ENCODE data around the gene KIAA0232.
"Not testable (repeated sequence)": the region's sequence is repeated elsewhere in the genome, so short reads cannot be mapped to it uniquely, and the experiment has no call there.

Gene KIAA0232

GRCh38 chr4:6900956-6901355 is 118.4 kb downstream of the KIAA0232 start:
- DNase-seq (ENCODE audit: low read depth), result no peak
- TF ChIP-seq, protein P1, sequence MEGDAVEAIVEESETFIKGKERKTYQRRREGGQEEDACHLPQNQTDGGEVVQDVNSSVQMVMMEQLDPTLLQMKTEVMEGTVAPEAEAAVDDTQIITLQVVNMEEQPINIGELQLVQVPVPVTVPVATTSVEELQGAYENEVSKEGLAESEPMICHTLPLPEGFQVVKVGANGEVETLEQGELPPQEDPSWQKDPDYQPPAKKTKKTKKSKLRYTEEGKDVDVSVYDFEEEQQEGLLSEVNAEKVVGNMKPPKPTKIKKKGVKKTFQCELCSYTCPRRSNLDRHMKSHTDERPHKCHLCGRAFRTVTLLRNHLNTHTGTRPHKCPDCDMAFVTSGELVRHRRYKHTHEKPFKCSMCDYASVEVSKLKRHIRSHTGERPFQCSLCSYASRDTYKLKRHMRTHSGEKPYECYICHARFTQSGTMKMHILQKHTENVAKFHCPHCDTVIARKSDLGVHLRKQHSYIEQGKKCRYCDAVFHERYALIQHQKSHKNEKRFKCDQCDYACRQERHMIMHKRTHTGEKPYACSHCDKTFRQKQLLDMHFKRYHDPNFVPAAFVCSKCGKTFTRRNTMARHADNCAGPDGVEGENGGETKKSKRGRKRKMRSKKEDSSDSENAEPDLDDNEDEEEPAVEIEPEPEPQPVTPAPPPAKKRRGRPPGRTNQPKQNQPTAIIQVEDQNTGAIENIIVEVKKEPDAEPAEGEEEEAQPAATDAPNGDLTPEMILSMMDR (IDR thresholded peaks at IDR 0.05; ENCODE audit: low read depth, low read length), result no peak
- TF ChIP-seq MYC (IDR thresholded peaks at IDR 0.05; ENCODE audit: low read depth, low read length) (no peak), POLR2A (IDR thresholded peaks at IDR 0.05; ENCODE audit: extremely low read depth, insufficient read length) (no peak)
- TF ChIP-seq, protein P2, sequence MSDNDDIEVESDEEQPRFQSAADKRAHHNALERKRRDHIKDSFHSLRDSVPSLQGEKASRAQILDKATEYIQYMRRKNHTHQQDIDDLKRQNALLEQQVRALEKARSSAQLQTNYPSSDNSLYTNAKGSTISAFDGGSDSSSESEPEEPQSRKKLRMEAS (IDR thresholded peaks at IDR 0.05; ENCODE audit: low read depth, low read length), result no peak
- no peak overlapping the region for H3K4me3 ChIP-seq (ENCODE audit: low read depth, low read length)

DNA sequence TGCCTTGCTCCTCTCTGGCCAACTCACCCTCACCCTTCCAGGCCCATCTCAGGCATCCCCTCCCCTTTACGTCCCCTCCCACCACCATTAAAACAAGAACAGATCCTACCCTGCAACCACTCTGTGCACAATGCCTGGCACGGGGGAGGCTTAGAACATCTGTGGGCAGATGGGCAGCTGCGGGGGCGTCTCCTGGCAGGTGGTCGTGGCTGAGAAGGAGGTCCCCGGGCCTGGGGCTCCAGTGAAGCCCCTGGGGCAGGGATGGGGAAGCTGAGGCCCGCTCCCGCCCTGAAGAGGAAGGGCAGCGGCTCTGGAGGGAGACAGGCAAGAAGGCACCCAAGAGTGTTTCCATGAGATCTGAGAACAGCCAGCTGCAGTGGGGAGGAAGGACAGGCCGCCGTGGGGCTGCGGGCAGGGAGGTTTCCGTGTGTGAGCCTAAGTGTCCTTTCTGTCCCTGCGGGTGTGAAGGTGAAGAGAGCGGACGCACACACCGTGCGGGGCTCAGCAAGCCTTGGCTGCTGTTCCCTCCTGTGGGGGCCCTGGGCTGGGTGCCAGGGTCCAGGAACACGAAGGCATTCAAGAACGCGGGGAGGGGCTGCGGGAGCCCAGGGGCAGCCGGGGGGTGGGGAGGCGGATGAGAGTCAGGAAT is 119.3 kb downstream of the KIAA0232 start:
- H3K4me3 ChIP-seq (ENCODE audit: low read depth, low read length), result no peak overlapping the region
- peak; percentile 49 for DNase-seq (ENCODE audit: low read depth)
- TF ChIP-seq MYC (IDR thresholded peaks at IDR 0.05; ENCODE audit: low read depth, low read length) (no peak), POLR2A (IDR thresholded peaks at IDR 0.05; ENCODE audit: extremely low read depth, insufficient read length) (no peak)
- TF ChIP-seq, protein P1 (IDR thresholded peaks at IDR 0.05; ENCODE audit: low read depth, low read length), result no peak
- TF ChIP-seq, protein P2 (IDR thresholded peaks at IDR 0.05; ENCODE audit: low read depth, low read length), result no peak

GRCh38 chr4:6902318-6903042 is 120.0 kb downstream of the KIAA0232 start:
- H3K4me3 ChIP-seq (ENCODE audit: low read depth, low read length), result no peak overlapping the region
- TF ChIP-seq, protein P2 (IDR thresholded peaks at IDR 0.05; ENCODE audit: low read depth, low read length), result no peak
- TF ChIP-seq MYC (IDR thresholded peaks at IDR 0.05; ENCODE audit: low read depth, low read length) (no peak), POLR2A (IDR thresholded peaks at IDR 0.05; ENCODE audit: extremely low read depth, insufficient read length) (no peak)
- TF ChIP-seq, protein P1 (IDR thresholded peaks at IDR 0.05; ENCODE audit: low read depth, low read length), result no peak
- DNase-seq (ENCODE audit: low read depth), result no peak

- H3K4me3 ChIP-seq (ENCODE audit: low read depth, low read length), result no peak overlapping the region
- TF ChIP-seq, protein P1 (IDR thresholded peaks at IDR 0.05; ENCODE audit: low read depth, low read length), result no peak
- TF ChIP-seq, protein P2 (IDR thresholded peaks at IDR 0.05; ENCODE audit: low read depth, low read length), result no peak
- no peak for TF ChIP-seq POLR2A (IDR thresholded peaks at IDR 0.05; ENCODE audit: extremely low read depth, insufficient read length)
- no peak for TF ChIP-seq MYC (IDR thresholded peaks at IDR 0.05; ENCODE audit: low read depth, low read length)
- no peak for DNase-seq (ENCODE audit: low read depth)
These were observed 123.3 kb downstream of the KIAA0232 start for GRCh38 chr4:6905516-6906445.

DNA sequence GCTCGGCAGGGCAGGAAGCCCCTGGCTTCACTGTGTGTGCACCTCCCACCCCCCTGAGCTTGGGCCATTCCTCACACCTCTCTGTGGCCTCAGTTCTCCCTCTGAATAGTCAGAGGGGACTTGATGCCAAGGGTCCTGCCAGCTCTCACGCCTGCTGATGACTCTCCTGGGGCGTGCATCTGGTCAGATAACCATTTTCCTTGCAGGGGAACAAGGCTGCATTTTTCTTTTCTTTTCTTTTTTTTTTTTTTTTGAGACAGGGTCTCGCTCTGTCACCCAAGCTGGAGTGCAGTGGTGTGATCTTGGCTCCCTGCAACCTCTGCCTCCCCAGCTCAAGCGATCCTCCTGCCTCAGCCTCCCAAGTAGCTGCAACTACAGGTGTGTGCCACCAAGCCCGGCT is 124.0 kb downstream of the KIAA0232 start:
- DNase-seq (ENCODE audit: low read depth); H3K4me3 ChIP-seq (ENCODE audit: low read depth, low read length): not testable (repeated sequence)

Data from NB4 (cell line).